ENCODE results near the gene FARP2. TPM values are rescaled to one million over a fixed set of nuclear protein-coding genes. Genes with fewer than 3 reads are reported as not detected.

The FARP2 gene
- polyA plus RNA-seq, 6 donors from 2014 or later = 24.4 to 35.6 (median 29.5) TPM

- no peaks in the 10 kb centered on the region for H3K27me3 Mint-ChIP-seq
- DNase-seq = no peak
- no peak overlapping the region for H3K4me3 Mint-ChIP-seq
- no peak for ATAC-seq (ENCODE audit: low read depth in 2 of 2)
- peaks cover 0 to 2% (median 0%) of the 10 kb centered on the region in 3 donors for H3K4me1 Mint-ChIP-seq
- no peaks in the 10 kb centered on the region for H3K9me3 Mint-ChIP-seq
- H3K27ac Mint-ChIP-seq = no peak overlapping the region
- no peaks in the 10 kb centered on the region for H3K36me3 Mint-ChIP-seq
Measured at GRCh38 chr2:241465543-241465942, 109.5 kb downstream of the FARP2 start.

GRCh38 chr2:241466230-241466629, 110.1 kb downstream of the FARP2 start:
- H3K27ac Mint-ChIP-seq = peak overlapping the region in 1 of 6 donors; percentile 59
- no peaks in the 10 kb centered on the region for H3K9me3 Mint-ChIP-seq
- ATAC-seq (ENCODE audit: low read depth in 2 of 2) (no peak), DNase-seq (no peak)
- no peaks in the 10 kb centered on the region for H3K36me3 Mint-ChIP-seq
- no peak overlapping the region for H3K4me3 Mint-ChIP-seq
- H3K4me1 Mint-ChIP-seq = peaks cover 0 to 2% (median 0%) of the 10 kb centered on the region in 3 donors
- H3K27me3 Mint-ChIP-seq = no peaks in the 10 kb centered on the region

GRCh38 chr2:241467777-241468475, 111.8 kb downstream of the FARP2 start:
- no peak for ATAC-seq (ENCODE audit: low read depth in 2 of 2)
- Mint-ChIP-seq H3K36me3 (peaks cover 7 to 13% of the 10 kb centered on the region in 2 donors), H3K4me3 (no peak overlapping the region), H3K9me3 (no peaks in the 10 kb centered on the region), H3K4me1 (peaks cover 0 to 2% (median 0%) of the 10 kb centered on the region in 3 donors), H3K27me3 (peaks cover 0 to 13% (median 0%) of the 10 kb centered on the region in 3 donors), H3K27ac (no peak overlapping the region)
- no peak for DNase-seq

GRCh38 chr2:241468476-241468781, 112.3 kb downstream of the FARP2 start:
- H3K27me3 Mint-ChIP-seq = peaks cover 0 to 15% (median 0%) of the 10 kb centered on the region in 3 donors
- ATAC-seq (ENCODE audit: low read depth in 2 of 2) (no peak), DNase-seq (no peak)
- H3K9me3 Mint-ChIP-seq = no peaks in the 10 kb centered on the region
- no peak overlapping the region for H3K27ac Mint-ChIP-seq
- no peak overlapping the region for H3K4me3 Mint-ChIP-seq
- peaks cover 0 to 2% (median 0%) of the 10 kb centered on the region in 3 donors for H3K4me1 Mint-ChIP-seq
- peaks cover 8 to 14% of the 10 kb centered on the region in 2 donors for H3K36me3 Mint-ChIP-seq

GRCh38 chr2:241469746-241470145, 113.7 kb downstream of the FARP2 start:
- peaks cover 8 to 14% of the 10 kb centered on the region in 2 donors for H3K36me3 Mint-ChIP-seq
- H3K27me3 Mint-ChIP-seq = peaks cover 0 to 15% (median 0%) of the 10 kb centered on the region in 3 donors
- H3K9me3 Mint-ChIP-seq = no peaks in the 10 kb centered on the region
- no peak overlapping the region for H3K27ac Mint-ChIP-seq
- DNase-seq (no peak), ATAC-seq (ENCODE audit: low read depth in 2 of 2) (no peak)
- no peak overlapping the region for H3K4me3 Mint-ChIP-seq
- H3K4me1 Mint-ChIP-seq = peaks cover 0 to 2% (median 0%) of the 10 kb centered on the region in 3 donors

- H3K4me1 Mint-ChIP-seq = peaks cover 0 to 2% (median 0%) of the 10 kb centered on the region in 3 donors
- peaks cover 0 to 15% (median 0%) of the 10 kb centered on the region in 3 donors for H3K27me3 Mint-ChIP-seq
- no peak for ATAC-seq (ENCODE audit: low read depth in 2 of 2)
- peak overlapping the region in 1 of 6 donors; percentile 37 for H3K27ac Mint-ChIP-seq
- no peak for DNase-seq
- no peak overlapping the region for H3K4me3 Mint-ChIP-seq
- no peaks in the 10 kb centered on the region for H3K9me3 Mint-ChIP-seq
- H3K36me3 Mint-ChIP-seq = peaks cover 22% of the 10 kb centered on the region in 2 donors
Measured at GRCh38 chr2:241473399-241473798, 117.3 kb downstream of the FARP2 start.

GRCh38 chr2:241475267-241475666, 119.2 kb downstream of the FARP2 start:
- H3K4me3 Mint-ChIP-seq = no peak overlapping the region
- peaks cover 0 to under 1% (median 0%) of the 10 kb centered on the region in 3 donors for H3K4me1 Mint-ChIP-seq
- DNase-seq (no peak), ATAC-seq (ENCODE audit: low read depth in 2 of 2) (no peak)
- no peaks in the 10 kb centered on the region for H3K9me3 Mint-ChIP-seq
- H3K27ac Mint-ChIP-seq = no peak overlapping the region
- peaks cover 25 to 29% of the 10 kb centered on the region in 2 donors for H3K36me3 Mint-ChIP-seq
- H3K27me3 Mint-ChIP-seq = peaks cover 0 to 15% (median 0%) of the 10 kb centered on the region in 3 donors

- H3K36me3 Mint-ChIP-seq = peaks cover 11 to 21% of the 10 kb centered on the region in 2 donors
- H3K4me1 Mint-ChIP-seq = no peaks in the 10 kb centered on the region
- no peak overlapping the region for H3K4me3 Mint-ChIP-seq
- no peaks in the 10 kb centered on the region for H3K9me3 Mint-ChIP-seq
- no peaks in the 10 kb centered on the region for H3K27me3 Mint-ChIP-seq
- ATAC-seq (ENCODE audit: low read depth in 2 of 2) (no peak), DNase-seq (no peak)
- no peak overlapping the region for H3K27ac Mint-ChIP-seq
Measured at GRCh38 chr2:241478166-241478565, 122.1 kb downstream of the FARP2 start.

GRCh38 chr2:241479026-241479898, 123.2 kb downstream of the FARP2 start:
- no peak overlapping the region for H3K27ac Mint-ChIP-seq
- H3K36me3 Mint-ChIP-seq = peaks cover 15 to 25% of the 10 kb centered on the region in 2 donors
- no peaks in the 10 kb centered on the region for H3K9me3 Mint-ChIP-seq
- ATAC-seq (ENCODE audit: low read depth in 2 of 2) (no peak), DNase-seq (no peak)
- peak overlapping the region in 1 of 8 donors; percentile 9 for H3K4me3 Mint-ChIP-seq
- no peaks in the 10 kb centered on the region for H3K27me3 Mint-ChIP-seq
- peaks cover 0 to 1% (median 0%) of the 10 kb centered on the region in 3 donors for H3K4me1 Mint-ChIP-seq

- no peaks in the 10 kb centered on the region for H3K9me3 Mint-ChIP-seq
- H3K4me3 Mint-ChIP-seq = no peak overlapping the region
- H3K4me1 Mint-ChIP-seq = peaks cover 0 to 6% (median 4%) of the 10 kb centered on the region in 3 donors
- DNase-seq (no peak), ATAC-seq (ENCODE audit: low read depth in 2 of 2) (no peak)
- peak overlapping the region in 1 of 6 donors; percentile 22 for H3K27ac Mint-ChIP-seq
- peaks cover 20 to 31% of the 10 kb centered on the region in 2 donors for H3K36me3 Mint-ChIP-seq
- no peaks in the 10 kb centered on the region for H3K27me3 Mint-ChIP-seq
Measured at GRCh38 chr2:241481687-241482086, 125.6 kb downstream of the FARP2 start.

- peak overlapping the region in 1 of 6 donors; percentile 22 for H3K27ac Mint-ChIP-seq
- H3K4me3 Mint-ChIP-seq = no peak overlapping the region
- H3K4me1 Mint-ChIP-seq = peaks cover 0 to 6% (median 4%) of the 10 kb centered on the region in 3 donors
- DNase-seq (no peak), ATAC-seq (ENCODE audit: low read depth in 2 of 2) (no peak)
- peaks cover 22 to 24% of the 10 kb centered on the region in 2 donors for H3K36me3 Mint-ChIP-seq
- H3K9me3 Mint-ChIP-seq = no peaks in the 10 kb centered on the region
- no peaks in the 10 kb centered on the region for H3K27me3 Mint-ChIP-seq
Measured at GRCh38 chr2:241482126-241482955, 126.3 kb downstream of the FARP2 start.

- Mint-ChIP-seq H3K9me3 (no peaks in the 10 kb centered on the region), H3K36me3 (peaks cover 17 to 19% of the 10 kb centered on the region in 2 donors), H3K27me3 (no peaks in the 10 kb centered on the region), H3K27ac (no peak overlapping the region), H3K4me3 (no peak overlapping the region), H3K4me1 (peaks cover 0 to 6% (median 4%) of the 10 kb centered on the region in 3 donors)
- no peak for ATAC-seq (ENCODE audit: low read depth in 2 of 2)
- DNase-seq = no peak
Measured at GRCh38 chr2:241483305-241483704, 127.2 kb downstream of the FARP2 start.
